GF-D8 (cell line): ENCODE measurements around the gene CRLF1.
"Not testable (repeated sequence)": the region's sequence is repeated elsewhere in the genome, so short reads cannot be mapped to it uniquely, and the experiment has no call there.

ENCODE experiments used
- DNase-seq: peaks from one replicate; lab custom pipeline; 2025; lab: John Stamatoyannopoulos, UW

CRLF1 gene

GRCh38 chr19:18608805-18609716, 2.5 kb upstream of the CRLF1 start:
- DNase-seq, result no peak

GRCh38 chr19:18608102-18608804, 1.7 kb upstream of the CRLF1 start:
- no peak for DNase-seq

DNA sequence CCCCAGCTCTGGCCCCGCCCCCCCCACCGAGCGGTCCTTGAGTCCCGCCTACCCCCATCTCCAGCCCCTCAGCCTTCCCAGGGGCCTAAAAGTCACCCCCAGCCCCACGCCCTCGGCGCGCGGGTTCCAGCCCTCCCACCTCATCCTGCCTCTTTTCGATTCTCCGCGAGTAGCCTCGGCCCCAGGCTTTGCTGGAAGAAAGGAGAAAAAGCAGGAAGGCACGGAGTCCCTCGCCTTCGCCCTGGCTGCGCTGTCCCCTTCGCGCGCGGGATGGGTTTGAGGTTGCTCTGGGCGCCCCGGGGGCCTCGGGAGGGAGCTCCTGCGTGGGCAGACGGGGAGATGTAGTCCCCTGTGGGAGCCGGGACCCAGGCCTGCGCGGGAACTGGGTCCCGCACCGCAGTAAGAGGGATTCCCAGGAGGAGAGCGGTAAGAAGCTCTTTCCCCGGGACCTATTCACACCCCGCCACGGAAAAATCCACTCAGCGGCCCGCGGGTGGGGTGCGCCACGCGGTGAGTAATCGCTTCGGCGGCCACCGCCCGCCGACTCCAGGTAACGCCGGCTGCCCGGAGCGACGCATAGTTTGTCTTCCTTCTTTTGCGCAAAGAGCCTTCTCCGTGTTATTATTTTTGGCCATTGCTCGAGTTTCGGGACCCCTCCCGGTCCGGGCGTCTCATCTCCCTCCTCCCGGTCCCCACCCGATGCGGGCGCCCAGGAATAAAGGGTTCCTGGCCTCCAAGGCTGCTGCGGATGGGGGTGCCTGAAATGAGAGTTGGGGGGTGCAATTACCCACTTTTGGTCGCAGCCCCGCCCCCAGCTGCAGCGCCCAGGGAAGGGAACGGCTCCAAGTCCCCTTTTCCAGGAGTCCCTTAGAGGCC, 865 bp upstream of the CRLF1 start:
- DNase-seq, result no peak

- DNase-seq, result no peak
Measured at GRCh38 chr19:18605546-18606280, 886 bp downstream of the CRLF1 start.

GRCh38 chr19:18605196-18605545, 1.4 kb downstream of the CRLF1 start:
- DNase-seq, result no peak

DNA sequence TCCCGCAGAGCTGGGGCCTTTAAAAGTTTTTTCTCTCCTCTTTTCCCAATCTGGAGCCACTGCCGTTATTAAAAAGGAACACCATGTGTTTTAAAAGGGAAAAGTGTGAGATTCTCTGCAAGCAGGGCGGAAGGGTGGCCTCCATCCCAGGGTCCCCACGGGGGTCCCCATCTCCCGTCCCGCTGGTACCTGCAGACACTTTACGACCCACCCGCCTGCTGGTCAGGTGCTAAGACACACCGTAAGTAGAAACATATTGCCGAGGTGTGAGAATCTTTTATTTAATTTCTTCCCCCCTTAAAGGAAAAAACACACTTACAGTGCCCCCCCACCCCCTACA, 1.8 kb downstream of the CRLF1 start:
- no peak for DNase-seq

DNA sequence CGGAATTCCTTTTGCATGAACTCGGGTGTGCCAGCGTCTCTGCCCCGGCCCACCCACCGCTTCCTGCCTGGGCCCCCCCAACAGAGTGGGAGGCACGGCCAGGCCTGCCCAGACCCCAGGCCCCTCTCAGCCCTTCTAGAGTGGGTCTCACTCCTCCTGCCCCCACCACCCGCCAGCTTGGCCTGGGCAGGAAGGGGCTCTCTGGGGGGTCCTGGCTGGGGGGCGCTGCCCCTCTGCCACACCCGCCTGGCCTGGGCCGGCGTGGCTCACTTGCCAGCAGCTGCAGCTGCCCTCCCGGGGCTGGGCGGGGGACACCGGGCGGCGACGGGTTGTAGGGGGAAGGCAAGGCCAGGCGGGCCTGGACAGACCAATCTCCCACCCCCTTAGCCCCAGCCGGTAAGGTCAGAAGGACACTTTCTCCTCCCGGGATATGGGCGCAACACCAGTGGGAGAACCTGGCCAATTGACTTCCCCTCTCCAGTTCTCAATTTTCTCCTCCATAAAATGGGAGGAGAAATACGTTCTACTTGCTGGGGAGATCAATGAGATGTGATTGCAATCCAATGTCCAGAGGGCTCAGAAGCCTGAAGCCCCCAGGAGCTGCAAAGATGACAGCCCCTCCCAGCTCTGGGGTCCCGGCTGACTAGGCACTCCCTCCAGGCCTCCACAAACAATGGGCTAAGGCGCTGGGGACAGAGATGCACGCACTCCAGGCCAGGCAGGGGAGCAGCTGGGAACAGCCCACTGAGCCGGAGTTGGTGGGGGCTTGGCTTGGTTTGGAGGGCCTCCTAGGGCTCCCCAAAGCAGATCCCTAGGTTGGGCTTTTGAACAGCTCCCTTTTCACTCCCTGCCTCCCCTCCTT, 2.4 kb downstream of the CRLF1 start:
- no peak for DNase-seq

DNA sequence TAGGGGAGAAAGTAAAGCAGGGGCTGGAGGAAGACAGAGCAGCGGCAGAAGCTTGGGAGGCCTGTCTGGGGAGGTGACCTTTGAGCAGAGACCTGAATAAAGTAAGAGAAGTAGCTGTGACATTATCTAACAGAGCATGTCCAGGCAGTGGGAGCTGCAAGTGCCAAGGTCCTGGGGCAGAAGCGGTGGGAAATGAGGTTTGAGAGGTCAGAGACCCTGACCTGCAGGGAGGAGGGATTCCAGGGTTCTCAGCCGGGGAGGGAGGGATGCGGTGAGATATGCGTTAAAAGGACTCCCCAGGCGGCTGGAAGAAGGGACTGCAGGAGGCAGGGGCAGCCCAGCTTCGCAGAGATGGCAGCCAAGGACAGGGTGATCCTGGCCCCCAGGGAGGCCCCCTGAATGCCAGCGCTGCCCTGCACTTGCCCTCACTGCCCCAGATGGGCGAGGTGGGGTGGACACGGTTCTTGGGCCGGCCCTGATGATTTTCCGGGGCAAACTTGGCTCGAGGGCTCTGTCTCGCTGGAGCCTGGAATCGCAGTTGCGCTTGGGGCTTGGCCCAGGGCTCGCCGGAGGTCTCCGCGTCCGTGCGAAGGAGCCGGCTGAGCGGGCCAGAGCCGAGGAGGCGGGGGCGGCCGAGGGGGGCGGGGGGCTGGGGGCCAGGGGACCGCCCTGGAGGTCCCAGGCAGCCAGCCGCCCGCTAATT, 3.2 kb downstream of the CRLF1 start:
- DNase-seq, result no peak

GRCh38 chr19:18601875-18602274, 4.7 kb downstream of the CRLF1 start:
- no peak for DNase-seq

- DNase-seq, result not testable (repeated sequence)
Measured at GRCh38 chr19:18600692-18601397, 5.8 kb downstream of the CRLF1 start.

DNA sequence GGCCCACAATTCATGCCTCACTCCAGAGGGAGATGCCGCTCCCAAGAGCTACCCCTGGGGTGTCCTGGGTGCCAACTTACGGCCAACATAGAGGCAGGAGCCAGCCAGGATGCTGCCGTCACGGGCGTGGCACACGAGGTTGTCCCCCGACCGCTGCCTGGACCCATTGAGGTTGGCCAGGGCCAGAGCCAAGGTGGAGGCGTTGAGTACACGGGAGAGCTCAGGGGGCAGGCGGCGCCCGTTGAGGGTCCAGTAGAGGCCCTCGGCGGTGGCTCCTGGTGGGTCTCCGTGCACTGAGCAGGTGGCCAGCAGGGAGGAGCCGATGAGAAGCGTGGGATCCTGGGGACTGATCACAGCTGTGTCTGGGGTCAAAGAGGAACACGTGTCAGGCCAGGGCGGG, 7.1 kb downstream of the CRLF1 start:
- no peak for DNase-seq

- DNase-seq, result no peak
Measured at GRCh38 chr19:18597809-18598660, 8.6 kb downstream of the CRLF1 start.

- DNase-seq, result peak; percentile 42
Measured at GRCh38 chr19:18596752-18597157, 9.8 kb downstream of the CRLF1 start.

GRCh38 chr19:18595475-18595874, 11.1 kb downstream of the CRLF1 start:
- DNase-seq, result no peak

DNA sequence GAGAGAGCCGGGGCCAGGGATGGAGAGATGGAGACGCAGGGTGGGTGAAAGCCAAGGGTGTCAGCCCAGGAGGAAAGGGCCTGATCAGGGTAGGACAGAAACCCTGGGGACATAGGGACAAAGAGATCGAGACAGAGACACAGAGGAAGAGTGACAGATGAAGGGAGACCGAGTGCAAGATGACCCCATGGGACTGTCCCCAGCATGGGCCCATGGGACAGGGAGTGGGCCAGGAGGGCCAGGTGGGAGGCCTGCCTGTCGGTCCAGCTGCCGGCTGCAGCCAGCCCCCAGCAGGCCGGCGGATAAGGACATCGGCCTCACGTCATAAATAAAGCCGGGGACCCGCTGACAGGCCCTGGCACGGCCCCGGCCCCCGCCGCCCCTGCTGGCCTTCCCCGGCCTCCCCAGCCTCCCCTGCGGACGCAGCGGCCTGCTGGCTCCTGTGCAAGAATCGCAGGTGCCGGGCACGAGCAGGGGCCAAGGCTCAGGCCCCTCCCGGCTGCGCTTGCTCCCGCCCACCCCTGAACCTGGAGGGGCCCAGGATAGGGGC, 11.7 kb downstream of the CRLF1 start:
- no peak for DNase-seq

GRCh38 chr19:18594096-18594823, 12.3 kb downstream of the CRLF1 start:
- DNase-seq, result peak; percentile 28

GRCh38 chr19:18593367-18594095, 13.1 kb downstream of the CRLF1 start:
- DNase-seq, result no peak
